Measurements from ENCODE around the gene COG5. TPM values are rescaled to one million over a fixed set of nuclear protein-coding genes. Genes with fewer than 3 reads are reported as not detected.

Gene COG5
- polyA plus RNA-seq, 1 of the 3 experiments (the other 2 are of a cell fraction): 21.2 TPM

GRCh38 chr7:107309296-107309695 lies 254.4 kb downstream of the COG5 start (continued):
- TF ChIP-seq ZBTB33 (IDR thresholded peaks at IDR 0.05; ENCODE audit: borderline replicate concordance, low read depth): no peak
- no peak for TF ChIP-seq RAD21 (IDR thresholded peaks at IDR 0.05; ENCODE audit: low read length)
- no peak for TF ChIP-seq POLR2AphosphoS5 (IDR thresholded peaks at IDR 0.05; ENCODE audit: low read depth, low read length)
- TF ChIP-seq CTCF (IDR thresholded peaks at IDR 0.05): no peak
- TF ChIP-seq EP300 (IDR thresholded peaks at IDR 0.05; ENCODE audit: borderline replicate concordance in 1 of 2, low read depth in 1 of 2, low read length in 1 of 2): no peak
- no peak for TF ChIP-seq NRF1 (IDR thresholded peaks at IDR 0.05; ENCODE audit: low read depth, low read length)
- no peak for TF ChIP-seq FOXJ3 (CRISPR knock-in tag; IDR thresholded peaks at IDR 0.05)
- no peak for TF ChIP-seq TCF12 (IDR thresholded peaks at IDR 0.05)

- Histone ChIP-seq H3K79me2 (ENCODE audit: insufficient read depth) (no peaks in the 10 kb centered on the region), H3K4me2 (no peak overlapping the region), H3K36me3 (replicated peaks in 1 of 2; ENCODE audit: control insufficient read depth in 1 of 2, insufficient read depth in 2 of 2, low read length in 1 of 2) (peaks cover 0 to 3% of the 10 kb centered on the region in 2 experiments), H3K27me3 (ENCODE audit: insufficient read depth) (no peaks in the 10 kb centered on the region), H4K20me1 (ENCODE audit: insufficient read depth) (no peaks in the 10 kb centered on the region), H3K9me3 (no peaks in the 10 kb centered on the region), H3K27ac (ENCODE audit: low read depth in 2 of 2, low read length in 1 of 2) (no peak overlapping the region), H3K4me3 (ENCODE audit: low read depth in 2 of 2, low read length in 1 of 2) (no peak overlapping the region), H2AFZ (ENCODE audit: low read depth) (no peak overlapping the region), H3K4me1 (ENCODE audit: control insufficient read depth in 1 of 2, insufficient read depth in 2 of 2, low read depth in 1 of 2, low read length in 1 of 2) (no peaks in the 10 kb centered on the region; a peak in 1 of 4 replicates), H3K9ac (no peak overlapping the region), H3F3A (replicated peaks; ENCODE audit: insufficient read depth) (no peaks in the 10 kb centered on the region), H3K9me2 (no peaks in the 10 kb centered on the region)
- ChIA-PET CTCF (interaction anchor here (1.4 kb wide), 1 partner anchor 25 kb away, joined by 3 read pairs; no protein-coding TSS in a partner anchor), POLR2A (no interaction called here)
- no peak for DNase-seq
- TF ChIP-seq MEF2A (IDR thresholded peaks at IDR 0.05; ENCODE audit: borderline replicate concordance, low read depth): no peak
- TF ChIP-seq ELF1 (IDR thresholded peaks at IDR 0.05): no peak
- no peak for TF ChIP-seq FOXM1 (IDR thresholded peaks at IDR 0.05; ENCODE audit: low read depth)
- no peak for TF ChIP-seq NFIC (IDR thresholded peaks at IDR 0.05; ENCODE audit: borderline replicate concordance)
- no peak for TF ChIP-seq SMC3 (IDR thresholded peaks at IDR 0.05; ENCODE audit: low read depth, low read length)
- TF ChIP-seq RFX5 (IDR thresholded peaks at IDR 0.05; ENCODE audit: low read length): no peak
- no peak for TF ChIP-seq EP300 (IDR thresholded peaks at IDR 0.05; ENCODE audit: borderline replicate concordance in 1 of 2, low read depth in 1 of 2, low read length in 1 of 2)
- no peak for TF ChIP-seq FOSL2 (IDR thresholded peaks at IDR 0.05; ENCODE audit: borderline replicate concordance, low read depth)
- TF ChIP-seq POLR2AphosphoS5 (IDR thresholded peaks at IDR 0.05; ENCODE audit: low read depth, low read length): no peak
- TF ChIP-seq GABPA (IDR thresholded peaks at IDR 0.05; ENCODE audit: low read depth): no peak
- no peak for TF ChIP-seq YY1 (IDR thresholded peaks at IDR 0.05; ENCODE audit: low read depth)
- 92% methylated on average over 3 of the region's 3 CpGs for WGBS (ENCODE audit: low lambda C conversion rate)
Measured at GRCh38 chr7:107304636-107305035, 259.1 kb downstream of the COG5 start.

All from SK-N-SH (cell line).